GM19438 (cell line): Measurements from ENCODE around the gene C2CD4A.
"Not testable (repeated sequence)": the region's sequence is repeated elsewhere in the genome, so short reads cannot be mapped to it uniquely, and the experiment has no call there.

ENCODE experiments used
- ATAC-seq: cut with Tn5 transposase; IDR thresholded peaks from one replicate; pipeline ENCODE4 v1.9.1; 2021; ENCODE audit warnings: low read depth; ENCODE audit not compliant: unreplicated experiment

C2CD4A gene

GRCh38 chr15:62066663-62067447 lies at the start of gene C2CD4A:
Gene C2CD4A (plus strand): TSS chr15:62066977. CDS start chr15:62067614, 637 bp downstream.
- no peak for ATAC-seq

GRCh38 chr15:62020576-62021160 lies 46.1 kb upstream of the C2CD4A start:
- no peak for ATAC-seq

GRCh38 chr15:62021991-62022600 lies 44.7 kb upstream of the C2CD4A start:
- ATAC-seq, result no peak

GRCh38 chr15:62026487-62027262 lies 40.1 kb upstream of the C2CD4A start:
- ATAC-seq, result no peak

- no peak for ATAC-seq
Observed at GRCh38 chr15:62027263-62027565, 39.6 kb upstream of the C2CD4A start.

- ATAC-seq, result no peak
Observed at GRCh38 chr15:62027916-62028315, 38.9 kb upstream of the C2CD4A start.

GRCh38 chr15:62035256-62035924 lies 31.4 kb upstream of the C2CD4A start:
- ATAC-seq, result no peak

GRCh38 chr15:62046078-62046743 lies 20.6 kb upstream of the C2CD4A start:
- ATAC-seq, result peak; percentile 68

GRCh38 chr15:62047282-62047827 lies 19.4 kb upstream of the C2CD4A start:
- no peak for ATAC-seq

- not testable (repeated sequence) for ATAC-seq
Observed at GRCh38 chr15:62048254-62048653, 18.5 kb upstream of the C2CD4A start.

GRCh38 chr15:62050115-62050514 lies 16.7 kb upstream of the C2CD4A start:
- no peak for ATAC-seq

GRCh38 chr15:62051166-62051565 lies 15.6 kb upstream of the C2CD4A start:
- ATAC-seq, result no peak

- ATAC-seq, result no peak
Observed at GRCh38 chr15:62052713-62053112, 14.1 kb upstream of the C2CD4A start.

- ATAC-seq, result no peak
Observed at GRCh38 chr15:62053439-62054085, 13.2 kb upstream of the C2CD4A start.

GRCh38 chr15:62054979-62055378 lies 11.8 kb upstream of the C2CD4A start:
- no peak for ATAC-seq

GRCh38 chr15:62057341-62057980 lies 9.3 kb upstream of the C2CD4A start:
- no peak for ATAC-seq

GRCh38 chr15:62058327-62059028 lies 8.3 kb upstream of the C2CD4A start:
- no peak for ATAC-seq

- no peak for ATAC-seq
Observed at GRCh38 chr15:62059108-62059815, 7.5 kb upstream of the C2CD4A start.
